ENCODE data around the gene TMUB2. TPM values are rescaled to one million over a fixed set of nuclear protein-coding genes. Genes with fewer than 3 reads are reported as not detected.

Gene TMUB2
- total and polyA plus RNA-seq, 9 of the 15 experiments (the other 6 are each of a cell fraction or from before 2014, with no cell fraction given) = 4.1 to 29.8 (median 16.3) TPM

GRCh38 chr17:44203731-44204440, 17.1 kb downstream of the TMUB2 start (continued):
- TF ChIP-seq REST (IDR thresholded peaks at IDR 0.05; ENCODE audit: borderline replicate concordance) (peak; percentile 22; the same call in 1 of the 2 replicates), REST (CRISPR knock-in tag; IDR thresholded peaks at IDR 0.05; ENCODE audit: low read depth) (no peak), PRMT5 (CRISPR knock-in tag; IDR thresholded peaks at IDR 0.05) (no peak), ZNF318 (IDR thresholded peaks at IDR 0.05; ENCODE audit: borderline replicate concordance in 1 of 2, low read depth in 1 of 2) (no peak), TEAD4 (IDR thresholded peaks at IDR 0.05; ENCODE audit: low read length) (peak; percentile 5; the same call in 1 of the 2 replicates), TEAD4 (CRISPR knock-in tag; IDR thresholded peaks at IDR 0.05; ENCODE audit: borderline replicate concordance) (no peak), EHMT2 (IDR thresholded peaks at IDR 0.05) (0 out of 2 replicates have a peak, but pooled peaks have one; percentile 29), PHF8 (IDR thresholded peaks at IDR 0.05; ENCODE audit: borderline replicate concordance, low read length) (no peak), U2AF2 (optimal IDR thresholded peaks at IDR 0.05; ENCODE audit: low read depth, low read length) (no peak), MIER1 (IDR thresholded peaks at IDR 0.05; ENCODE audit: low read depth) (no peak), YBX1 (IDR thresholded peaks at IDR 0.05) (no peak), ZNF212 (CRISPR knock-in tag; IDR thresholded peaks at IDR 0.05) (no peak)

All from K562 (cell line).